GM21717 (cell line): ENCODE measurements around the gene NCBP2L.

Experiments
- ATAC-seq: cut with Tn5 transposase; IDR thresholded peaks from one replicate; pipeline ENCODE4 v1.9.1; 2021; ENCODE audit warnings: mild to moderate bottlenecking, moderate library complexity; ENCODE audit not compliant: unreplicated experiment

NCBP2L gene

GRCh38 chrX:107752043-107752442 is 25.5 kb upstream of the NCBP2L start:
- no peak for ATAC-seq

GRCh38 chrX:107752714-107753113 is 24.8 kb upstream of the NCBP2L start:
- no peak for ATAC-seq

GRCh38 chrX:107753187-107753586 is 24.3 kb upstream of the NCBP2L start:
- ATAC-seq, result no peak

- no peak for ATAC-seq
Measured at GRCh38 chrX:107755721-107756120, 21.8 kb upstream of the NCBP2L start.

GRCh38 chrX:107758231-107758766 is 19.2 kb upstream of the NCBP2L start:
- no peak for ATAC-seq

- ATAC-seq, result no peak
Measured at GRCh38 chrX:107760304-107761077, 17.0 kb upstream of the NCBP2L start.

GRCh38 chrX:107763647-107764046 is 13.9 kb upstream of the NCBP2L start:
- ATAC-seq, result no peak

- no peak for ATAC-seq
Measured at GRCh38 chrX:107764845-107765608, 12.5 kb upstream of the NCBP2L start.

GRCh38 chrX:107766470-107767150 is 10.9 kb upstream of the NCBP2L start:
- peak; percentile 72 for ATAC-seq

- no peak for ATAC-seq
Measured at GRCh38 chrX:107768051-107768450, 9.5 kb upstream of the NCBP2L start.

GRCh38 chrX:107769581-107770317 is 7.8 kb upstream of the NCBP2L start:
- ATAC-seq, result no peak

GRCh38 chrX:107773206-107773605 is 4.3 kb upstream of the NCBP2L start:
- no peak for ATAC-seq

- ATAC-seq, result no peak
Measured at GRCh38 chrX:107773906-107774435, 3.6 kb upstream of the NCBP2L start.

- peak; percentile 14 for ATAC-seq
Measured at GRCh38 chrX:107775000-107775733, 2.4 kb upstream of the NCBP2L start.

- peak; percentile 76 for ATAC-seq
Measured at GRCh38 chrX:107775734-107776511, 1.6 kb upstream of the NCBP2L start, which contains the start of gene TSC22D3. TSC22D3 (minus strand) TSS chrX:107775787; CDS start chrX:107775419, 368 bp downstream.

GRCh38 chrX:107776649-107777535 is 641 bp upstream of the NCBP2L start:
- ATAC-seq, result peak; percentile 81

- ATAC-seq, result no peak
Measured at GRCh38 chrX:107780525-107780924, 3.0 kb downstream of the NCBP2L start.

- no peak for ATAC-seq
Measured at GRCh38 chrX:107787827-107788226, 10.3 kb downstream of the NCBP2L start.
